H1 (cell line): Measurements from ENCODE around the gene CUX1. TPM values are rescaled to one million over a fixed set of nuclear protein-coding genes. Genes with fewer than 3 reads are reported as not detected.

Experiments
- CTCF ChIA-PET: fragments of 300-600 bp; sonication (Branson Sonifier 250); formaldehyde crosslinking; loops from one replicate; lab custom pipeline; 2021; ENCODE audit not compliant: partially characterized antibody; lab: Charles Lee
- POLR2A ChIA-PET: fragments of 300-600 bp; sonication (Branson Sonifier 250); formaldehyde crosslinking; loops from one replicate; lab custom pipeline; 2021; ENCODE audit warnings: inconsistent platforms; ENCODE audit not compliant: partially characterized antibody; lab: Charles Lee
- DNase-seq, 2 experiments: peaks; one replicate each; pipeline versions ENCODE4 v3.0.0 to v3.0.0-alpha.2; 2010 to 2022; ENCODE audit warnings: low spot score in 2 of 2, low read depth in 1 of 2, mixed read lengths in 1 of 2
- FAIRE-seq: peaks from 2 replicates; lab custom pipeline; 2011; peaks lifted over from hg19 to GRCh38; lab: Jason Lieb, UNC
- H2AFZ ChIP-seq: 2 replicates; pipeline ENCODE4 v1.8.1; 2012; ENCODE audit warnings: low read length, inconsistent platforms
- H2AK5ac ChIP-seq: 2 replicates; pipeline ENCODE4 v1.6.1; 2013; ENCODE audit warnings: low read depth, low read length
- H2BK120ac ChIP-seq: replicated peaks from 2 replicates; pipeline ENCODE3; 2013; ENCODE audit warnings: low read depth, low read length, inconsistent platforms
- H2BK12ac ChIP-seq: 2 replicates; pipeline ENCODE4 v1.6.1; 2013; ENCODE audit warnings: low read depth, low read length
- H2BK15ac ChIP-seq: 2 replicates; pipeline ENCODE4 v1.6.1; 2013; ENCODE audit warnings: low read length
- H2BK20ac ChIP-seq: 2 replicates; pipeline ENCODE4 v1.6.1; 2013; ENCODE audit warnings: low read length
- H2BK5ac ChIP-seq: 2 replicates; pipeline ENCODE4 v1.6.1; 2013; ENCODE audit warnings: low read depth, low read length
- H3K14ac ChIP-seq: 2 replicates; pipeline ENCODE4 v1.6.1; 2013; ENCODE audit warnings: inconsistent platforms; ENCODE audit not compliant: insufficient read length
- H3K18ac ChIP-seq: 2 replicates; pipeline ENCODE4 v1.6.1; 2013; ENCODE audit warnings: low read length; ENCODE audit errors: extremely low read depth
- H3K23ac ChIP-seq: 2 replicates; pipeline ENCODE4 v1.6.1; 2013; ENCODE audit warnings: inconsistent platforms; ENCODE audit not compliant: insufficient read length
- H3K23me2 ChIP-seq: 2 replicates; pipeline ENCODE4 v1.6.1; 2013; ENCODE audit warnings: low read depth, low read length
- H3K27ac ChIP-seq: 2 replicates; pipeline ENCODE4 v1.6.1; 2011; ENCODE audit warnings: low read depth, low read length, inconsistent platforms
- H3K27me3 ChIP-seq, 4 experiments: replicated peaks in 1 of 4; 1 replicate in 1 of 4; 2 replicates in 3 of 4; pipeline versions ENCODE4 v1.6.1 to v1.8.1; 2011 to 2013; ENCODE audit warnings: low read length in 3 of 4, mild to moderate bottlenecking in 3 of 4, inconsistent platforms in 2 of 4, mixed read lengths in 2 of 4, moderate library complexity in 1 of 4; ENCODE audit not compliant: control insufficient read depth in 3 of 4, insufficient read depth in 3 of 4; ENCODE audit errors: extremely low read depth in 1 of 4
- H3K36me3 ChIP-seq, 4 experiments: 2 replicates each; pipeline versions ENCODE4 v1.6.1 to v1.8.1; 2011 to 2013; ENCODE audit warnings: mild to moderate bottlenecking in 4 of 4, low read length in 3 of 4, moderate library complexity in 2 of 4, control low read depth in 1 of 4, inconsistent platforms in 1 of 4; ENCODE audit not compliant: insufficient read depth in 4 of 4, control insufficient read depth in 2 of 4
- H3K4ac ChIP-seq: replicated peaks from 2 replicates; pipeline ENCODE3; 2013; ENCODE audit warnings: low read length, low read depth, mixed read lengths, inconsistent platforms; ENCODE audit not compliant: insufficient read length
- H3K4me1 ChIP-seq, 4 experiments: replicated peaks in 1 of 4; 1 replicate in 1 of 4; 2 replicates in 3 of 4; pipeline versions ENCODE4 v1.6.1 to v1.8.1; 2011 to 2013; ENCODE audit warnings: low read length in 3 of 4, inconsistent platforms in 2 of 4, mixed read lengths in 1 of 4; ENCODE audit not compliant: insufficient read depth in 4 of 4, control insufficient read depth in 3 of 4
- H3K4me2 ChIP-seq, 2 experiments: 2 replicates each; pipeline versions ENCODE4 v1.6.1 to v1.8.1; 2011 to 2013; ENCODE audit warnings: low read depth in 2 of 2, low read length in 2 of 2, control low read depth in 1 of 2, inconsistent platforms in 1 of 2, mild to moderate bottlenecking in 1 of 2; ENCODE audit not compliant: insufficient read depth in 1 of 2
- H3K4me3 ChIP-seq, 4 experiments: fragments of 200-600, 300-600 bp in 1 of 4; sonication (generic), shearing (Covaris generic), sonication (Bioruptor Twin) in 1 of 4; 2 replicates each; pipeline versions ENCODE4 v1.5.1 to v1.8.1; 2011 to 2016; ENCODE audit warnings: low read length in 4 of 4, low read depth in 3 of 4, control low read depth in 2 of 4, inconsistent platforms in 2 of 4, mild to moderate bottlenecking in 2 of 4, mixed read lengths in 1 of 4, moderate library complexity in 1 of 4; ENCODE audit not compliant: insufficient read depth in 2 of 4; ENCODE audit errors: extremely low read depth in 1 of 4
- H3K56ac ChIP-seq: replicated peaks from 2 replicates; pipeline ENCODE3; 2013; ENCODE audit warnings: low read depth, mild to moderate bottlenecking, mixed read lengths, low read length, inconsistent platforms; ENCODE audit not compliant: insufficient read length
- H3K79me1 ChIP-seq: 2 replicates; pipeline ENCODE4 v1.6.1; 2013; ENCODE audit warnings: low read depth, low read length, control low read depth
- H3K79me2 ChIP-seq, 2 experiments: 2 replicates each; pipeline versions ENCODE4 v1.6.1 to v1.8.1; 2012 to 2013; ENCODE audit warnings: low read length in 2 of 2, mild to moderate bottlenecking in 2 of 2, inconsistent platforms in 1 of 2; ENCODE audit not compliant: insufficient read depth in 2 of 2, control insufficient read depth in 1 of 2
- H3K9ac ChIP-seq, 4 experiments: replicated peaks in 1 of 4; 1 replicate in 1 of 4; 2 replicates in 3 of 4; pipeline versions ENCODE4 v1.6.1 to v1.8.1; 2011 to 2013; ENCODE audit warnings: low read depth in 3 of 4, low read length in 3 of 4, control low read depth in 2 of 4, mild to moderate bottlenecking in 2 of 4, moderate library complexity in 2 of 4, inconsistent platforms in 1 of 4; ENCODE audit errors: extremely low read depth in 1 of 4
- H3K9me3 ChIP-seq, 2 experiments: 2 replicates each; pipeline versions ENCODE4 v1.6.1 to v1.8.1; 2012 to 2013; ENCODE audit warnings: mild to moderate bottlenecking in 2 of 2, moderate library complexity in 2 of 2, control low read depth in 1 of 2, inconsistent platforms in 1 of 2, low read depth in 1 of 2, low read length in 1 of 2, mixed read lengths in 1 of 2; ENCODE audit not compliant: insufficient read depth in 2 of 2
- H4K20me1 ChIP-seq, 2 experiments: replicated peaks in 1 of 2; 2 replicates each; pipeline versions ENCODE3 to v1.8.1; 2011 to 2013; ENCODE audit warnings: inconsistent platforms in 2 of 2, low read length in 2 of 2, mild to moderate bottlenecking in 1 of 2; ENCODE audit not compliant: insufficient read depth in 2 of 2, control insufficient read depth in 1 of 2
- H4K5ac ChIP-seq: 2 replicates; pipeline ENCODE4 v1.6.1; 2013; ENCODE audit warnings: low read length, low read depth, mixed read lengths, inconsistent platforms; ENCODE audit not compliant: insufficient read length
- H4K8ac ChIP-seq: 2 replicates; pipeline ENCODE4 v1.8.0; 2013; ENCODE audit warnings: mild to moderate bottlenecking, moderate library complexity, low read length, inconsistent platforms; ENCODE audit not compliant: insufficient read depth; ENCODE audit errors: extremely low read depth
- H4K91ac ChIP-seq: replicated peaks from 2 replicates; pipeline ENCODE3; 2013; ENCODE audit warnings: low read length, mixed read lengths, inconsistent platforms; ENCODE audit not compliant: insufficient read length
- RFX5 ChIP-seq: IDR thresholded peaks from 2 replicates; pipeline ENCODE4 v1.6.1; 2011; ENCODE audit warnings: low read depth, low read length, improper control_type of control experiment, borderline replicate concordance
- WGBS, 2 experiments: shearing (Covaris generic) in 1 of 2; methylation state at CpG; one replicate each; pipeline versions ENCODE4 v1.1.6 to v1.1.7; 2013 to 2015; ENCODE audit warnings: low lambda C conversion rate in 2 of 2, mixed read lengths in 2 of 2, inconsistent platforms in 1 of 2, low coverage in 1 of 2, missing lambda C conversion rate in 1 of 2; ENCODE audit not compliant: insufficient replicate concordance in 2 of 2, insufficient coverage in 1 of 2, insufficient read length in 1 of 2; ENCODE audit errors: extremely low coverage in 1 of 2, missing lambda C conversion rate in 1 of 2; 5-methylcytosine and 5-hydroxymethylcytosine counted together
- polyA plus RNA-seq, 7 experiments: library from polyadenylated mRNA; depleted of rRNA in 3 of 7; stranded (reverse) in 5 of 7; unstranded in 2 of 7; fragments of >200 nt in 5 of 7; fragments of 200-250 nt in 2 of 7; gene quantifications; 1 replicate in 5 of 7; 2 replicates in 1 of 7; 4 replicates in 1 of 7; pipeline versions ENCODE4 v1.2.1 to v1.2.3, GENCODE V29; 2011 to 2013; ENCODE audit warnings: missing spikeins in 2 of 7, mixed read lengths in 2 of 7
- total RNA-seq: library from RNA; stranded (reverse); fragmentation: NEBNext Ultra II Directional; extraction: Animal tissue kit (Norgen Biotek cat#: 25700); gene quantifications from 2 replicates; pipeline ENCODE4 v1.2.1, GENCODE V29; 2021

Gene CUX1
- total and polyA plus RNA-seq, 2 of the 8 experiments (the other 6 are each of a cell fraction or from before 2014, with no cell fraction given) = 21.6 to 65.9 TPM

GRCh38 chr7:101954499-101954898 is 137.1 kb downstream of the CUX1 start:
- Histone ChIP-seq H3K4me1 (peaks cover 0 to 8% (median 2%) of the 10 kb centered on the region in 4 experiments; a peak in 3 of 7 replicates), H3K56ac (no peak overlapping the region), H3K14ac (no peak overlapping the region), H2BK12ac (no peak overlapping the region), H3K36me3 (no peaks in the 10 kb centered on the region), H2BK15ac (no peak overlapping the region), H2BK120ac (no peak overlapping the region), H2AK5ac (no peak overlapping the region), H3K4ac (no peak overlapping the region), H3K9me3 (no peaks in the 10 kb centered on the region), H4K5ac (no peak overlapping the region), H3K18ac (no peak overlapping the region), H3K23me2 (no peaks in the 10 kb centered on the region), H3K27me3 (no peaks in the 10 kb centered on the region), H3K23ac (no peak overlapping the region), H2BK20ac (no peak overlapping the region), H2AFZ (no peak overlapping the region), H3K4me2 (no peak overlapping the region), H3K79me1 (peaks cover 5% of the 10 kb centered on the region), H3K27ac (no peak overlapping the region), H3K4me3 (no peak overlapping the region), H4K8ac (no peak overlapping the region), H4K20me1 (peaks cover 0 to 5% of the 10 kb centered on the region in 2 experiments), H4K91ac (no peak overlapping the region), H2BK5ac (0 out of 2 replicates have a peak overlapping the region, but pooled peaks have one; percentile 0), H3K79me2 (peaks cover 0 to 80% of the 10 kb centered on the region in 2 experiments; a peak in 3 of 4 replicates), H3K9ac (no peak overlapping the region)
- FAIRE-seq = no peak
- DNase-seq = no peak
- ChIA-PET CTCF (interaction anchor here (1.5 kb wide), 1 partner anchor 12 kb away, joined by 4 read pairs; no protein-coding TSS in a partner anchor), POLR2A (interaction anchor here (0.7 to 2.3 kb wide), 2 partner anchors 18 to 104 kb away, joined by 3 to 6 read pairs; no protein-coding TSS in a partner anchor)
- 93% methylated on average over 5 of the region's 5 CpGs; no CpG with 5 or more reads in 1 of the 2 experiments for WGBS, 2 experiments
- TF ChIP-seq RFX5 = no peak
